Hematopoietic multipotent progenitor cell treated with erythropoietin and hydrocortisone succinate and interleukin-3 and kit ligand, for 4 days (in vitro differentiated cells): ENCODE data around the gene WDR76.
A peak's percentile ranks its signal among the peaks of the same experiment; 100 is the strongest.

Source experiments
- DNase-seq: peaks from one replicate; pipeline ENCODE4 v3.0.0-alpha.2; 2015

WDR76 gene

GRCh38 chr15:43879386-43880355 lies 52.9 kb downstream of the WDR76 start:
- no peak for DNase-seq

GRCh38 chr15:43880406-43881194 lies 53.8 kb downstream of the WDR76 start:
- no peak for DNase-seq

- DNase-seq, result no peak
Observed at GRCh38 chr15:43881245-43881644, 54.4 kb downstream of the WDR76 start.

DNA sequence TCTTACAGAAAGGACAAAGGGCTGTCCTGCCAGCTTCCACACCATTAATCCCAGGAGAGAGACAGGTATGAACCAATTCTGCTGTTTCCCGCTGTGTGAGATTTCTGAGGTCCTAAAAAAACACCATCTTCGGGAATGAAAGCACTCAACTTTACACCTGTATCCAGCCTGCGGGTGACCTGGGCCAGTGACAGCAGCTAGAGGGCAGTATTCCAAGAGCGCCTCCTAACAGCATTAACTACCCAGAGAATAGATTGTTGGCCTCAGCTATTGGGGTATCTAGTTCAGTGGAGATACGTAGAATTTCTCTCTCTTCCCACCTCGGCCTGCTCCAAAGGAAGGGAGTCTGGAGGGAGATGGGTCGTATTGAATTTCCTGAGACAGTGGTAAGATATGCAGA lies 55.1 kb downstream of the WDR76 start:
- peak; percentile 27 for DNase-seq

GRCh38 chr15:43883571-43883970 lies 56.8 kb downstream of the WDR76 start:
- DNase-seq, result no peak

- DNase-seq, result no peak
Observed at GRCh38 chr15:43886558-43886957, 59.8 kb downstream of the WDR76 start.

- no peak for DNase-seq
Observed at GRCh38 chr15:43887901-43888300, 61.1 kb downstream of the WDR76 start.

DNA sequence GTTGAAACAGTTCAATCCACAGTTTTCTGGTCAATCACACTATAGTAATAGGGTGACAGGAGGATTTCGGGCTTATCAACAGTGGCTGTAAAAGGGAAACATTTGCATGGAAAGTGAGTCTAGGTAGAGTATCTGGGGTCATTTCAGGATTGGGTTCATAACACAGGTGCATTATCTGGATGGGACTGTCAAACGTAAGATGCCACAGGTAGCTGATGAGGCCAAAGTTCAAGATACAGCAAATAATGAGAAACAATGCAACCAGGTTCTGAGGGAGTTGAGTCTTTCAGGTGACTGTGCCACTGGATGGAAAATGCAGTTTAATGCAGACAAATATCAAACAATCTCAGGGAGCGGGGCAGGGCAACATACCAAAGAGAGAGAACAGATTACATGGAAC lies 62.2 kb downstream of the WDR76 start:
- no peak for DNase-seq

DNA sequence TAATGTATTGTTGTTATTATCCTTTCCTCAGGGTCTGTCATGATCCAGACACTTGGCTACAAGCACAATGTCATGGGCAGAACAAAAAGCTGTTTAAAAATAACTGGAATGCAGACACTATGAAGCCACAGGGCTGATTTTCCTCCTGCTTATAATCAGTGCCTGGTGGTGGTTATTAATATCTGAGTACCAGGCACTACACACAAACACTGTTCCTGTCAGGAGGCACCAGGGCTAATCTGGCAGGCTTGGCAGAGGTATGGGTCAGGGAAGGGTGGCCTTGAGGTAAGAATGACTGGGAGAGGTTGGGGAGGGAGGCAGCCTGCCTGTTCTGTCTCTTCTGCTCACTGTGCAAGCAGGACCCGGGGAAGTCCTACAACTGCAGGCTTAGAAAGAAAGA lies 67.2 kb downstream of the WDR76 start:
- DNase-seq, result no peak

- no peak for DNase-seq
Observed at GRCh38 chr15:43895586-43895985, 68.8 kb downstream of the WDR76 start.

GRCh38 chr15:43896543-43896942 lies 69.7 kb downstream of the WDR76 start:
- DNase-seq, result no peak

DNA sequence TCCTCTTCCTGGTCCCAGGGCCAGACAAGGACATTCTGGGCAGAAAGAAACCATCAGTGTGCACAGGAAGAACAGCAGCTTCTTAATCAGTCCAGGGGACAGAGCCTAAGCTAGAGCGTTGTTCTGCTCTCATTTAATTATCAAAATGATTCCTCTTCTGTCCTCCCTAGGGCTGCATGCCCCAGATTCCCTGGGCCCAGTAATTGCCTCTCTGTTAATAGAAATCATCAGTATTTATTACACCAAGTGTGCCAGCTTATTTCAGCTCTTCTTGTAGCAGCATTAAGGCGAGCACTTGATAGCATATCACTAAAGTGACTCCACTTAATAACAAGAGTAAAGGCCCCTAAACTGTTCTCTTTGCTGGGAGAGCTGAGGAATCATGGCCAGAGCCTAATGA lies 72.1 kb downstream of the WDR76 start:
- no peak for DNase-seq

DNA sequence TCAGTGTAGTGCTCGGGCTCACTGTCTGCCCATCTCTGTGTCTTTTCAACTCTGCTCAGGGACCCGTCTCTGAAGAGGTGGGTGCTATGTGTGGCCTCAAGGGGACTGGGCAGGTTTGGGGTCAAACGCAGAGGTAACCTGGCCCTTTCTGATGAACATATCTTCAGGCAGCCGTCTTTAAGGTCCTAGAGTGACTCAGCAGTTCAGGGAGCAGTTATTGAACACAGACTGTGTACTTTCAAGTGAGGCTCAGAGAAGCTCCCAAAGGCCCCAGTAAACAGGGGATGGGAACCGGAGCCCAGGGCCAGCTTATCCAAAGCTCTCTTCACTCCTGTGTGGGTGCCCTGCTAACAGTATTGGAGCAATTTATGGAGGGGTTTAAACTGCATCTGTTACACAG lies 73.1 kb downstream of the WDR76 start:
- peak; percentile 53 for DNase-seq

DNA sequence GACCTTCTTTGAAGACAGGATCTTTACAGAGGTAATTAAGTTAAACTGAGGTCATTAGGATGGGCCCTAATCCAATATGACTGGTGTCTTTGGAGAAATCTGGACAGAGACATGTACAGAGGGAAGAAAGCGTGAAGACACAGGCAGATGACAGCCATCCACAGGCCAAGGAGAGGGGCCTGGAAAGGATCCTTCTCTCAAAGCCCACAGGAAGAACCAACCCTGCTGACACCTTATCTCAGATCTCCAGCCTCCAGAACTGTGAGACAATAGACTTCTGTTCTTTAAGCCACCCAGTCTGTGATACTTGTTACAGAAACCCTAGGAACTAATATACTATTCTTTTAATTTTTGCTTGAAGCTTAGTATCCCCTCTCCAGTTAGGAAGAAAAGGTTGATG lies 74.2 kb downstream of the WDR76 start:
- DNase-seq, result peak; percentile 63

DNA sequence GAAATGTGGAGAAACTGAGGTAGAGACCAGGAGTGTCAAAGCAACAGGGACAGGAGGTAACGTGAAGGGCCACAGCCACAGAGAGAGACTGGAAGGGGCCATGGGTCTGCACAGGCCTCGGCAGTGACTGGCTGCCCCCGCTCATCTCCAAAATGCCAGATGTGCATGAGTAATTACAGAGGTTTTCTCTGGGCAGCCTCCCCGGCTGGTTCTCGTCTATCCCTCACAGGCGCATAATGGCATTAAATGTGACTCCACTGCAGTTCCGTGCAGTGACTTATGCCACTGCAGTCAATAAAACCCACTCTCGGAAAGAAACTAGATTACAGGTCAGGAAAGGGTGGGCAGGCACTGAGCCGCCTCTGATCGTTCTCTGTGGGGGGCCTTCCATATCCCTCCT lies 74.7 kb downstream of the WDR76 start:
- DNase-seq, result no peak

DNA sequence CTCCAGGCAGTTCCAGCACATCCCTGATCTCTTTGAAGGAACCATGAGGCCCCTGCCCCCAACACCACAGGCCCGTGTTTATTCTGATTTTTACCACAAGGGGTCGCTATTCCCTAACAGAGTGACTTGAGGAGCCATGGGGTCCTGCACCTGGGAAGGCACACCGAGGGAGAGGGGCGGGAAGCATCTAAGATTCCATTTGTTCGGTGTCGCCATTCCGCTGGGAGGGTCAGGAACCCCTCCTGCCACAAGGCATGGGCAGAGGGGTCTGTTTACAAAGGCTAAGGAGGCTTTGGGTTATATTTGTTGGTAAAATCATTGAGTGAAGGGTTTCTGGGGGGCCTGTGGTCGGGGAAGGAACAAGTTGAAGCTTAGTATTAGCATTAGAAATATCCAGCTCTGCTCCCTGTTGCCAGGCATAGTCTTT lies 77.1 kb downstream of the WDR76 start:
- peak; percentile 86 for DNase-seq

GRCh38 chr15:43905755-43906154 lies 79.0 kb downstream of the WDR76 start:
- DNase-seq, result no peak

GRCh38 chr15:43908516-43909050 lies 81.8 kb downstream of the WDR76 start:
- DNase-seq, result no peak

GRCh38 chr15:43911235-43911781 lies 84.5 kb downstream of the WDR76 start:
- no peak for DNase-seq

GRCh38 chr15:43912208-43912607 lies 85.4 kb downstream of the WDR76 start:
- no peak for DNase-seq

GRCh38 chr15:43913026-43913780 lies 86.4 kb downstream of the WDR76 start:
- no peak for DNase-seq

DNA sequence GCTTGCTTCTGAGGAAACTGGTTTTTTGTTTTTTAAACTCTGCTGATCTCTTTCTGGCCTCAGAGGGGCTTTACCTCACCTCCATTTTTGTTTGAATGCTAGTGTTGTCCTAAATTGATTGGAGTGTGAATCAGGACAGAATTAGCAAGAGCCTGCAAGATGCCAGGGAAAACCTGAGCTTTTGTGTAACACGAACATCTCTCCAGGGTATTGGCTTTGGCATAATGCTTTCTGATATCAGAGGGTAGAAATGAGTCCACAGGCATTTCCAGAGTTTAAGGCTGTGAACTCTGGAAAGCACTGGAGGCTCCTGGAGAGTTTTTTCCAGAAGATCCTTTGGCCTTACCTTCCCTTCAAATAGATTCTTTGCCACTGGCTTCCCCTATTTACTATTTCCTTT lies 87.1 kb downstream of the WDR76 start:
- no peak for DNase-seq
